Common myeloid progenitor, CD34-positive (primary cell): ENCODE data around the gene WIPF3. TPM values are rescaled to one million over a fixed set of nuclear protein-coding genes. Genes with fewer than 3 reads are reported as not detected.

Source experiments
- CTCF ChIA-PET: fragments of 350-600 bp; sonication (Branson Sonifier 250); formaldehyde crosslinking; loops from one replicate; lab custom pipeline; 2021; ENCODE audit warnings: antibody characterized with exemption; lab: Charles Lee
- POLR2A ChIA-PET: fragments of 350-600 bp; sonication (Branson Sonifier 250); formaldehyde crosslinking; loops from one replicate; lab custom pipeline; 2021; ENCODE audit warnings: antibody characterized with exemption; lab: Charles Lee
- DNase-seq, 3 donors: peaks; one replicate each; pipeline versions ENCODE4 v3.0.0 to v3.0.0-alpha.2; 2013
- H3K27ac ChIP-seq, 2 experiments: 1 replicate in 1 of 2; 2 replicates in 1 of 2; pipeline ENCODE4 v1.7.0; 2013; ENCODE audit warnings: inconsistent platforms in 2 of 2, low read length in 2 of 2, mild to moderate bottlenecking in 2 of 2, low read depth in 1 of 2, moderate library complexity in 1 of 2; ENCODE audit not compliant: severe bottlenecking in 2 of 2, insufficient read depth in 1 of 2, poor library complexity in 1 of 2
- H3K27me3 ChIP-seq, 5 experiments: replicated peaks in 2 of 5; 1 replicate in 3 of 5; 2 replicates in 2 of 5; pipeline versions ENCODE4 v1.6.1 to v1.7.0; 2013; ENCODE audit warnings: low read length in 4 of 5, mild to moderate bottlenecking in 2 of 5, moderate library complexity in 2 of 5, inconsistent platforms in 1 of 5; ENCODE audit not compliant: insufficient read depth in 5 of 5, control insufficient read depth in 4 of 5
- H3K36me3 ChIP-seq, 4 experiments: 1 replicate in 2 of 4; 2 replicates in 2 of 4; pipeline versions ENCODE4 v1.6.1 to v1.7.0; 2013; ENCODE audit warnings: low read length in 3 of 4, control low read depth in 1 of 4, mild to moderate bottlenecking in 1 of 4; ENCODE audit not compliant: control insufficient read depth in 4 of 4, insufficient read depth in 4 of 4
- H3K4me1 ChIP-seq, 4 experiments: 1 replicate in 3 of 4; 2 replicates in 1 of 4; pipeline versions ENCODE4 v1.6.1 to v1.7.1; 2013; ENCODE audit warnings: low read length in 3 of 4, mild to moderate bottlenecking in 3 of 4, control low read depth in 1 of 4, inconsistent platforms in 1 of 4, moderate library complexity in 1 of 4; ENCODE audit not compliant: control insufficient read depth in 4 of 4, insufficient read depth in 4 of 4; ENCODE audit errors: control extremely low read depth in 1 of 4
- H3K4me3 ChIP-seq, 7 experiments: 1 replicate in 4 of 7; 2 replicates in 3 of 7; pipeline versions ENCODE4 v1.5.1 to v1.7.0; 2013; ENCODE audit warnings: mild to moderate bottlenecking in 7 of 7, low read length in 6 of 7, moderate library complexity in 6 of 7, inconsistent platforms in 2 of 7, low read depth in 2 of 7, control low read depth in 1 of 7; ENCODE audit not compliant: insufficient read depth in 4 of 7, control insufficient read depth in 1 of 7; ENCODE audit errors: extremely low read depth in 1 of 7
- H3K9me3 ChIP-seq, 5 experiments: 1 replicate in 4 of 5; 2 replicates in 1 of 5; pipeline versions ENCODE4 v1.6.1 to v1.7.1; 2013; ENCODE audit warnings: low read length in 4 of 5, mild to moderate bottlenecking in 2 of 5, inconsistent platforms in 1 of 5, low read depth in 1 of 5, moderate library complexity in 1 of 5; ENCODE audit not compliant: control insufficient read depth in 4 of 5, insufficient read depth in 2 of 5; ENCODE audit errors: control extremely low read depth in 1 of 5
- WGBS: methylation state at CpG from one replicate; pipeline ENCODE4 v1.1.5; 2013; ENCODE audit not compliant: insufficient coverage; 5-methylcytosine and 5-hydroxymethylcytosine counted together
- polyA plus RNA-seq: library from polyadenylated mRNA; unstranded; fragments of 120-200 nt; gene quantifications from one replicate; pipeline ENCODE4 v1.2.1, GENCODE V29; 2013

WIPF3 gene
- polyA plus RNA-seq: 0.48 TPM

- Histone ChIP-seq H3K27ac (no peak within 1 kb of the TSS), H3K4me1 (peaks cover 0 to 16% (median 16%) of the 10 kb centered on the region in 4 experiments), H3K36me3 (no peaks in the 10 kb centered on the region), H3K4me3 (peak within 1 kb of the TSS; percentile 35 to 68 (median 55)), H3K27me3 (peaks cover 0 to 70% (median 28%) of the 10 kb centered on the region in 5 experiments), H3K9me3 (no peaks in the 10 kb centered on the region)
- CTCF ChIA-PET: interaction anchor here (1.0 to 1.2 kb wide), 3 partner anchors 10 to 56 kb away, joined by 3 read pairs; no protein-coding TSS in a partner anchor
- POLR2A ChIA-PET: no interaction called here
- peak in 2 of 3 donors; percentile 42 to 54 for DNase-seq
- 2% methylated on average over 79 of the region's 99 CpGs for WGBS
Observed at GRCh38 chr7:29806208-29806994, at the start of gene WIPF3. WIPF3 (plus strand) TSS chr7:29806508; CDS start chr7:29834725, 28,217 bp downstream.

- CTCF ChIA-PET: no interaction called here
- WGBS: no CpG with 5 or more reads among the region's 1 CpG
- H3K27ac ChIP-seq: no peak overlapping the region
Observed at GRCh38 chr7:29763266-29763665, 43.0 kb upstream of the WIPF3 start.

GRCh38 chr7:29764227-29764626, 42.1 kb upstream of the WIPF3 start:
- Histone ChIP-seq H3K27me3 (no peaks in the 10 kb centered on the region), H3K4me3 (no peak overlapping the region), H3K9me3 (peaks cover 0 to 2% (median 0%) of the 10 kb centered on the region in 5 experiments), H3K36me3 (no peaks in the 10 kb centered on the region), H3K4me1 (peaks cover 0 to 3% (median 0%) of the 10 kb centered on the region in 4 experiments), H3K27ac (no peak overlapping the region)
- peak; percentile 7 to 37 (median 23) for DNase-seq
- POLR2A ChIA-PET: no interaction called here
- WGBS: 25% methylated on average over 2 of the region's 2 CpGs
- CTCF ChIA-PET: no interaction called here

More at GRCh38 chr7:29763266-29763665, 43.0 kb upstream of the WIPF3 start:
- Histone ChIP-seq H3K27me3 (no peaks in the 10 kb centered on the region), H3K36me3 (no peaks in the 10 kb centered on the region), H3K9me3 (peaks cover 0 to 2% (median 0%) of the 10 kb centered on the region in 5 experiments), H3K4me3 (no peak overlapping the region), H3K4me1 (peaks cover 0 to 3% (median 0%) of the 10 kb centered on the region in 4 experiments)
- POLR2A ChIA-PET: no interaction called here
- no peak for DNase-seq

GRCh38 chr7:29765490-29765889, 40.8 kb upstream of the WIPF3 start:
- Histone ChIP-seq H3K4me3 (no peak overlapping the region), H3K27me3 (no peaks in the 10 kb centered on the region), H3K4me1 (peaks cover 0 to 3% (median 0%) of the 10 kb centered on the region in 4 experiments), H3K27ac (no peak overlapping the region), H3K36me3 (no peaks in the 10 kb centered on the region), H3K9me3 (peaks cover 0 to 2% (median 0%) of the 10 kb centered on the region in 5 experiments)
- ChIA-PET CTCF (interaction anchor here (1.3 kb wide), 1 partner anchor 296 kb away, joined by 4 read pairs; no protein-coding TSS in a partner anchor), POLR2A (no interaction called here)
- DNase-seq: no peak
- WGBS: 81% methylated on average over 4 of the region's 5 CpGs

- peaks cover 0 to 5% (median 0%) of the 10 kb centered on the region in 4 experiments for H3K4me1 ChIP-seq
- CTCF ChIA-PET: interaction anchor here (1.0 to 2.6 kb wide), 2 partner anchors 15 to 38 kb away, joined by 4 to 7 read pairs; no protein-coding TSS in a partner anchor
- no peak overlapping the region for H3K27ac ChIP-seq
- WGBS: 98% methylated on average over 5 of the region's 6 CpGs
- no peaks in the 10 kb centered on the region for H3K27me3 ChIP-seq
- DNase-seq: no peak
- H3K4me3 ChIP-seq: no peak overlapping the region
- no peaks in the 10 kb centered on the region for H3K36me3 ChIP-seq
- POLR2A ChIA-PET: no interaction called here
- no peaks in the 10 kb centered on the region for H3K9me3 ChIP-seq
Observed at GRCh38 chr7:29770371-29770770, 35.9 kb upstream of the WIPF3 start.

GRCh38 chr7:29771081-29771816, 35.1 kb upstream of the WIPF3 start:
- Histone ChIP-seq H3K4me1 (peaks cover 0 to 5% (median 0%) of the 10 kb centered on the region in 4 experiments), H3K27ac (no peak overlapping the region), H3K27me3 (no peaks in the 10 kb centered on the region), H3K36me3 (no peaks in the 10 kb centered on the region), H3K4me3 (no peak overlapping the region), H3K9me3 (no peaks in the 10 kb centered on the region)
- POLR2A ChIA-PET: no interaction called here
- WGBS: 68% methylated on average over 4 of the region's 4 CpGs
- DNase-seq: peak in 2 of 3 donors; percentile 46 to 60
- CTCF ChIA-PET: interaction anchor here (2.6 kb wide), 1 partner anchor 16 kb away, joined by 7 read pairs; no protein-coding TSS in a partner anchor
